ENCODE data around the gene TOMM5. TPM values are rescaled to one million over a fixed set of nuclear protein-coding genes. Genes with fewer than 3 reads are reported as not detected.

TOMM5 gene
- total RNA-seq, 2 donors from 2014 or later = 110 to 115 TPM

- Mint-ChIP-seq H3K4me3 (no peak overlapping the region), H3K9me3 (no peaks in the 10 kb centered on the region), H3K36me3 (ENCODE audit: low read depth) (peaks cover 5% of the 10 kb centered on the region), H3K27me3 (ENCODE audit: insufficient read depth) (peaks cover 36% of the 10 kb centered on the region), H3K4me1 (peaks cover 8% of the 10 kb centered on the region), H3K27ac (no peak overlapping the region)
- H3K27me3 ChIP-seq (ENCODE audit: control insufficient read depth, insufficient read depth, low read length, poor library complexity, severe bottlenecking) = peaks cover 27% of the 10 kb centered on the region
- WGBS, 2 experiments (ENCODE audit: insufficient coverage in 1 of 2, insufficient read length in 1 of 2) = 91 to 92% methylated on average over 3 to 6 of the region's 6 CpGs
- peaks cover 10% of the 10 kb centered on the region for H3K36me3 ChIP-seq (ENCODE audit: control insufficient read depth, insufficient read depth, low read length)
- no peak overlapping the region for H3K4me3 ChIP-seq (ENCODE audit: low read length)
- DNase-seq = no peak
- TF ChIP-seq CTCF (conservative IDR thresholded peaks at IDR 0.05) = no peak
- H3K9me3 ChIP-seq (ENCODE audit: control insufficient read depth, low read length) = no peaks in the 10 kb centered on the region
- H3K4me1 ChIP-seq (ENCODE audit: control insufficient read depth, insufficient read depth, low read length) = no peaks in the 10 kb centered on the region
- no peak overlapping the region for H3K27ac ChIP-seq (ENCODE audit: low read depth, low read length)
- H3K9ac ChIP-seq (ENCODE audit: extremely low read depth, low read length, poor library complexity, severe bottlenecking) = no peak overlapping the region
Observed at GRCh38 chr9:37593883-37594448, 1.6 kb upstream of the TOMM5 start.

- no peak for TF ChIP-seq CTCF (conservative IDR thresholded peaks at IDR 0.05)
- Histone ChIP-seq H3K9me3 (ENCODE audit: control insufficient read depth, low read length) (no peaks in the 10 kb centered on the region), H3K4me3 (ENCODE audit: low read length) (no peak overlapping the region), H3K9ac (ENCODE audit: extremely low read depth, low read length, poor library complexity, severe bottlenecking) (no peak overlapping the region), H3K27ac (ENCODE audit: low read depth, low read length) (no peak overlapping the region), H3K27me3 (ENCODE audit: control insufficient read depth, insufficient read depth, low read length, poor library complexity, severe bottlenecking) (no peaks in the 10 kb centered on the region), H3K36me3 (ENCODE audit: control insufficient read depth, insufficient read depth, low read length) (peaks cover 73% of the 10 kb centered on the region), H3K4me1 (ENCODE audit: control insufficient read depth, insufficient read depth, low read length) (no peaks in the 10 kb centered on the region)
- peaks cover 8% of the 10 kb centered on the region for H3K4me1 Mint-ChIP-seq
- no peak overlapping the region for H3K4me3 Mint-ChIP-seq
- H3K27ac Mint-ChIP-seq = no peak overlapping the region
- peaks cover 48% of the 10 kb centered on the region for H3K36me3 Mint-ChIP-seq (ENCODE audit: low read depth)
- no peak for DNase-seq
- H3K9me3 Mint-ChIP-seq = no peaks in the 10 kb centered on the region
- peaks cover under 1% of the 10 kb centered on the region for H3K27me3 Mint-ChIP-seq (ENCODE audit: insufficient read depth)
- 100% methylated on average over 2 to 4 of the region's 4 CpGs for WGBS, 2 experiments (ENCODE audit: insufficient coverage in 1 of 2, insufficient read length in 1 of 2)
Observed at GRCh38 chr9:37587521-37587920, 4.9 kb downstream of the TOMM5 start.

GRCh38 chr9:37583522-37584121, 8.8 kb downstream of the TOMM5 start:
- H3K9me3 Mint-ChIP-seq = no peaks in the 10 kb centered on the region
- no peak for DNase-seq
- Histone ChIP-seq H3K36me3 (ENCODE audit: control insufficient read depth, insufficient read depth, low read length) (peaks cover 86% of the 10 kb centered on the region), H3K27ac (ENCODE audit: low read depth, low read length) (no peak overlapping the region), H3K9ac (ENCODE audit: extremely low read depth, low read length, poor library complexity, severe bottlenecking) (no peak overlapping the region), H3K9me3 (ENCODE audit: control insufficient read depth, low read length) (no peaks in the 10 kb centered on the region), H3K4me3 (ENCODE audit: low read length) (no peak overlapping the region), H3K4me1 (ENCODE audit: control insufficient read depth, insufficient read depth, low read length) (no peaks in the 10 kb centered on the region), H3K27me3 (ENCODE audit: control insufficient read depth, insufficient read depth, low read length, poor library complexity, severe bottlenecking) (no peaks in the 10 kb centered on the region)
- H3K27me3 Mint-ChIP-seq (ENCODE audit: insufficient read depth) = no peaks in the 10 kb centered on the region
- no peak overlapping the region for H3K4me3 Mint-ChIP-seq
- WGBS, 2 experiments (ENCODE audit: insufficient coverage in 1 of 2, insufficient read length in 1 of 2) = 88 to 100% methylated on average over 2 to 3 of the region's 3 CpGs
- H3K4me1 Mint-ChIP-seq = no peaks in the 10 kb centered on the region
- no peak overlapping the region for H3K27ac Mint-ChIP-seq
- peaks cover 44% of the 10 kb centered on the region for H3K36me3 Mint-ChIP-seq (ENCODE audit: low read depth)
- TF ChIP-seq CTCF (conservative IDR thresholded peaks at IDR 0.05) = no peak

All from endodermal cell (in vitro differentiated cells).